DLD1 (cell line): ENCODE results near the gene BRD7.

ENCODE experiments used
- in situ Hi-C: cut with HindIII; loops from 2 replicates; pipeline ENCODE4 v1.10.0; 2017; ENCODE audit warnings: low sequenced_read_pairs

The BRD7 gene

GRCh38 chr16:50323335-50324011 lies 45.3 kb downstream of the BRD7 start:
- in situ Hi-C loops: no loop called here

GRCh38 chr16:50322333-50322732 lies 46.5 kb downstream of the BRD7 start:
- in situ Hi-C loops: no loop called here

- in situ Hi-C loops: no loop called here
Measured at GRCh38 chr16:50320310-50320709, 48.5 kb downstream of the BRD7 start.

- in situ Hi-C loops: no loop called here
Measured at GRCh38 chr16:50318796-50319578, 49.8 kb downstream of the BRD7 start.

- in situ Hi-C loops: no loop called here
Measured at GRCh38 chr16:50316848-50317630, 51.7 kb downstream of the BRD7 start.

GRCh38 chr16:50316102-50316847 lies 52.5 kb downstream of the BRD7 start:
- in situ Hi-C loops: no loop called here

- in situ Hi-C loops: no loop called here
Measured at GRCh38 chr16:50315346-50315997, 53.3 kb downstream of the BRD7 start.

GRCh38 chr16:50314665-50315064 lies 54.1 kb downstream of the BRD7 start:
- in situ Hi-C loops: no loop called here

GRCh38 chr16:50313596-50314478 lies 55.0 kb downstream of the BRD7 start:
- in situ Hi-C loops: no loop called here

GRCh38 chr16:50311891-50312501 lies 56.8 kb downstream of the BRD7 start:
- in situ Hi-C loops: no loop called here

GRCh38 chr16:50311134-50311528 lies 57.7 kb downstream of the BRD7 start:
- in situ Hi-C loops: no loop called here

- in situ Hi-C loops: no loop called here
Measured at GRCh38 chr16:50310308-50311133, 58.3 kb downstream of the BRD7 start.

- in situ Hi-C loops: no loop called here
Measured at GRCh38 chr16:50309527-50310307, 59.1 kb downstream of the BRD7 start.

GRCh38 chr16:50309156-50309526 lies 59.6 kb downstream of the BRD7 start:
- in situ Hi-C loops: no loop called here

- in situ Hi-C loops: no loop called here
Measured at GRCh38 chr16:50308237-50308965, 60.4 kb downstream of the BRD7 start.

- in situ Hi-C loops: no loop called here
Measured at GRCh38 chr16:50306287-50306686, 62.5 kb downstream of the BRD7 start.
